ENCODE measurements around the gene STPG1. TPM values are rescaled to one million over a fixed set of nuclear protein-coding genes. Genes with fewer than 3 reads are reported as not detected.

The STPG1 gene
- total and polyA plus RNA-seq, 2 of the 13 experiments (the other 11 are each of a cell fraction or from before 2014, with no cell fraction given), result 3.4 to 4.3 TPM

GRCh38 chr1:24366707-24367106, 46.9 kb downstream of the STPG1 start:
- Histone ChIP-seq H3K9ac (ENCODE audit: insufficient read depth, low read depth, low read length) (no peak overlapping the region), H3K27me3 (ENCODE audit: control insufficient read depth in 1 of 2, insufficient read depth in 2 of 2, low read length in 2 of 2) (no peaks in the 10 kb centered on the region), H3K79me2 (ENCODE audit: insufficient read depth, low read length) (no peaks in the 10 kb centered on the region), H3K27ac (ENCODE audit: extremely low read length, insufficient read depth, low read length) (no peak overlapping the region), H2AFZ (ENCODE audit: low read length) (no peak overlapping the region), H3K9me3 (ENCODE audit: low read length) (no peaks in the 10 kb centered on the region), H3K36me3 (replicated peaks in 1 of 2; ENCODE audit: control insufficient read depth in 1 of 2, insufficient read depth in 2 of 2, low read length in 2 of 2) (no peaks in the 10 kb centered on the region), H4K20me1 (ENCODE audit: insufficient read depth, low read length) (no peaks in the 10 kb centered on the region), H3K4me3 (replicated peaks in 1 of 3; ENCODE audit: insufficient read depth in 1 of 3, low read depth in 2 of 3, low read length in 3 of 3) (no peak overlapping the region), H3K4me2 (ENCODE audit: low read depth, low read length) (no peak overlapping the region), H3K4me1 (ENCODE audit: insufficient read depth, low read length) (no peaks in the 10 kb centered on the region)
- intact Hi-C loops (cut with micrococcal nuclease; ENCODE audit: unreplicated experiment) (no loop called here), in situ Hi-C loops (cut with HindIII; ENCODE audit: extremely low pct_ligation_motif_present, low pct_unique_long_range_greater_than_20kb) (no loop called here)
- DNase-seq (ENCODE audit: low spot score), result no peak
- ChIA-PET POLR2A (no interaction called here), CTCF (ENCODE audit: low intra/inter-chr PET ratio, low total read pairs) (no interaction called here)
- FAIRE-seq, result no peak
- 84% methylated on average over 9 of the region's 9 CpGs for WGBS (ENCODE audit: low lambda C conversion rate)
- no peak for ATAC-seq
- BruUV-seq (replicated peaks), result no TSS peak
- TF ChIP-seq, protein P1, sequence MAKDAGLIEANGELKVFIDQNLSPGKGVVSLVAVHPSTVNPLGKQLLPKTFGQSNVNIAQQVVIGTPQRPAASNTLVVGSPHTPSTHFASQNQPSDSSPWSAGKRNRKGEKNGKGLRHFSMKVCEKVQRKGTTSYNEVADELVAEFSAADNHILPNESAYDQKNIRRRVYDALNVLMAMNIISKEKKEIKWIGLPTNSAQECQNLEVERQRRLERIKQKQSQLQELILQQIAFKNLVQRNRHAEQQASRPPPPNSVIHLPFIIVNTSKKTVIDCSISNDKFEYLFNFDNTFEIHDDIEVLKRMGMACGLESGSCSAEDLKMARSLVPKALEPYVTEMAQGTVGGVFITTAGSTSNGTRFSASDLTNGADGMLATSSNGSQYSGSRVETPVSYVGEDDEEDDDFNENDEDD (CRISPR knock-in tag; IDR thresholded peaks at IDR 0.05; ENCODE audit: borderline replicate concordance), result no peak
- no peak for TF ChIP-seq HMGA1 (CRISPR knock-in tag; conservative IDR thresholded peaks at IDR 0.05)
- TF ChIP-seq GATA4 (IDR thresholded peaks at IDR 0.05; ENCODE audit: borderline replicate concordance, low read depth), result no peak
- TF ChIP-seq ZNF567 (CRISPR knock-in tag; IDR thresholded peaks at IDR 0.05; ENCODE audit: borderline replicate concordance), result no peak
- TF ChIP-seq, protein P2, sequence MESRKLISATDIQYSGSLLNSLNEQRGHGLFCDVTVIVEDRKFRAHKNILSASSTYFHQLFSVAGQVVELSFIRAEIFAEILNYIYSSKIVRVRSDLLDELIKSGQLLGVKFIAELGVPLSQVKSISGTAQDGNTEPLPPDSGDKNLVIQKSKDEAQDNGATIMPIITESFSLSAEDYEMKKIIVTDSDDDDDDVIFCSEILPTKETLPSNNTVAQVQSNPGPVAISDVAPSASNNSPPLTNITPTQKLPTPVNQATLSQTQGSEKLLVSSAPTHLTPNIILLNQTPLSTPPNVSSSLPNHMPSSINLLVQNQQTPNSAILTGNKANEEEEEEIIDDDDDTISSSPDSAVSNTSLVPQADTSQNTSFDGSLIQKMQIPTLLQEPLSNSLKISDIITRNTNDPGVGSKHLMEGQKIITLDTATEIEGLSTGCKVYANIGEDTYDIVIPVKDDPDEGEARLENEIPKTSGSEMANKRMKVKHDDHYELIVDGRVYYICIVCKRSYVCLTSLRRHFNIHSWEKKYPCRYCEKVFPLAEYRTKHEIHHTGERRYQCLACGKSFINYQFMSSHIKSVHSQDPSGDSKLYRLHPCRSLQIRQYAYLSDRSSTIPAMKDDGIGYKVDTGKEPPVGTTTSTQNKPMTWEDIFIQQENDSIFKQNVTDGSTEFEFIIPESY (CRISPR knock-in tag; IDR thresholded peaks at IDR 0.05), result no peak
- TF ChIP-seq ZNF672 (CRISPR knock-in tag; IDR thresholded peaks at IDR 0.05), result no peak
- TF ChIP-seq, protein P3, sequence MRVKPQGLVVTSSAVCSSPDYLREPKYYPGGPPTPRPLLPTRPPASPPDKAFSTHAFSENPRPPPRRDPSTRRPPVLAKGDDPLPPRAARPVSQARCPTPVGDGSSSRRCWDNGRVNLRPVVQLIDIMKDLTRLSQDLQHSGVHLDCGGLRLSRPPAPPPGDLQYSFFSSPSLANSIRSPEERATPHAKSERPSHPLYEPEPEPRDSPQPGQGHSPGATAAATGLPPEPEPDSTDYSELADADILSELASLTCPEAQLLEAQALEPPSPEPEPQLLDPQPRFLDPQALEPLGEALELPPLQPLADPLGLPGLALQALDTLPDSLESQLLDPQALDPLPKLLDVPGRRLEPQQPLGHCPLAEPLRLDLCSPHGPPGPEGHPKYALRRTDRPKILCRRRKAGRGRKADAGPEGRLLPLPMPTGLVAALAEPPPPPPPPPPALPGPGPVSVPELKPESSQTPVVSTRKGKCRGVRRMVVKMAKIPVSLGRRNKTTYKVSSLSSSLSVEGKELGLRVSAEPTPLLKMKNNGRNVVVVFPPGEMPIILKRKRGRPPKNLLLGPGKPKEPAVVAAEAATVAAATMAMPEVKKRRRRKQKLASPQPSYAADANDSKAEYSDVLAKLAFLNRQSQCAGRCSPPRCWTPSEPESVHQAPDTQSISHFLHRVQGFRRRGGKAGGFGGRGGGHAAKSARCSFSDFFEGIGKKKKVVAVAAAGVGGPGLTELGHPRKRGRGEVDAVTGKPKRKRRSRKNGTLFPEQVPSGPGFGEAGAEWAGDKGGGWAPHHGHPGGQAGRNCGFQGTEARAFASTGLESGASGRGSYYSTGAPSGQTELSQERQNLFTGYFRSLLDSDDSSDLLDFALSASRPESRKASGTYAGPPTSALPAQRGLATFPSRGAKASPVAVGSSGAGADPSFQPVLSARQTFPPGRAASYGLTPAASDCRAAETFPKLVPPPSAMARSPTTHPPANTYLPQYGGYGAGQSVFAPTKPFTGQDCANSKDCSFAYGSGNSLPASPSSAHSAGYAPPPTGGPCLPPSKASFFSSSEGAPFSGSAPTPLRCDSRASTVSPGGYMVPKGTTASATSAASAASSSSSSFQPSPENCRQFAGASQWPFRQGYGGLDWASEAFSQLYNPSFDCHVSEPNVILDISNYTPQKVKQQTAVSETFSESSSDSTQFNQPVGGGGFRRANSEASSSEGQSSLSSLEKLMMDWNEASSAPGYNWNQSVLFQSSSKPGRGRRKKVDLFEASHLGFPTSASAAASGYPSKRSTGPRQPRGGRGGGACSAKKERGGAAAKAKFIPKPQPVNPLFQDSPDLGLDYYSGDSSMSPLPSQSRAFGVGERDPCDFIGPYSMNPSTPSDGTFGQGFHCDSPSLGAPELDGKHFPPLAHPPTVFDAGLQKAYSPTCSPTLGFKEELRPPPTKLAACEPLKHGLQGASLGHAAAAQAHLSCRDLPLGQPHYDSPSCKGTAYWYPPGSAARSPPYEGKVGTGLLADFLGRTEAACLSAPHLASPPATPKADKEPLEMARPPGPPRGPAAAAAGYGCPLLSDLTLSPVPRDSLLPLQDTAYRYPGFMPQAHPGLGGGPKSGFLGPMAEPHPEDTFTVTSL (CRISPR knock-in tag; IDR thresholded peaks at IDR 0.05; ENCODE audit: borderline replicate concordance), result no peak
- TF ChIP-seq ZC3H13 (CRISPR knock-in tag; IDR thresholded peaks at IDR 0.05), result no peak
- TF ChIP-seq MED8 (CRISPR knock-in tag; IDR thresholded peaks at IDR 0.05; ENCODE audit: insufficient replicate concordance), result no peak
- no peak for TF ChIP-seq ZNF101 (CRISPR knock-in tag; IDR thresholded peaks at IDR 0.05; ENCODE audit: borderline replicate concordance, low read depth)
- no peak for TF ChIP-seq KAT2B (IDR thresholded peaks at IDR 0.05; ENCODE audit: borderline replicate concordance, low read depth, low read length)
- no peak for TF ChIP-seq ZNF737 (CRISPR knock-in tag; IDR thresholded peaks at IDR 0.05; ENCODE audit: borderline replicate concordance)
- TF ChIP-seq ZNF331 (CRISPR knock-in tag; IDR thresholded peaks at IDR 0.05), result no peak
- no peak for TF ChIP-seq SSRP1 (CRISPR knock-in tag; IDR thresholded peaks at IDR 0.05)
- TF ChIP-seq BHLHE40 (IDR thresholded peaks at IDR 0.05; ENCODE audit: low read length), result no peak
- TF ChIP-seq, protein P4, sequence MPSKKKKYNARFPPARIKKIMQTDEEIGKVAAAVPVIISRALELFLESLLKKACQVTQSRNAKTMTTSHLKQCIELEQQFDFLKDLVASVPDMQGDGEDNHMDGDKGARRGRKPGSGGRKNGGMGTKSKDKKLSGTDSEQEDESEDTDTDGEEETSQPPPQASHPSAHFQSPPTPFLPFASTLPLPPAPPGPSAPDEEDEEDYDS (CRISPR knock-in tag; IDR thresholded peaks at IDR 0.05), result no peak
- TF ChIP-seq ZNF256 (CRISPR knock-in tag; conservative IDR thresholded peaks at IDR 0.05), result no peak
- no peak for TF ChIP-seq SRF (IDR thresholded peaks at IDR 0.05; ENCODE audit: low read depth, low read length)

Measured in HepG2 (cell line).